Non-pigmented ciliary epithelial cell (primary cell): ENCODE results near the gene SLC36A3.
"Not testable (repeated sequence)": the region's sequence is repeated elsewhere in the genome, so short reads cannot be mapped to it uniquely, and the experiment has no call there.

Experiments used
- DNase-seq: peaks from one replicate; pipeline ENCODE4 v3.0.0-alpha.2; 2010; ENCODE audit warnings: low read depth

Gene SLC36A3

DNA sequence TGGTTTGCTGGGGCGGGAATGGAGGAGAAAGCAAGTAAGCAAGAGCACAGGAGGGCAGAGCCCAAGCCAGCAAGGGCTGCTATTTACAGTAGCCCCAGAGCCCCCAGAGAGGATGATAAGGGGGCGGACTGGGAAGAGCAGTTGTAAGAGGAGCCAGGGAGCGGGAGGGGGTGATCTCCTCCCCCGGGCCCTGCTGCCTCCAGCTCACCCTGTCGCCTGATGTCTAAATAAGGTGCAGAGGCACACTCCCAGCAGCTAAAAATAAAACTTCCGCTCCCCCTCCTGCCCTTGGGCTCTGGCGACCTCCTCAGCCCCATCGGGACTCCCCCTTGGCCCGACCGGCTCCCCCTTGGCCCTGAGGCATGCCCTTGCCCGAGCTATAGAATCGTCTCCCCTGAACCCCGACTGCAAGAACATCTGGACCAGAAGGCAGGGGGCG lies 65.2 kb downstream of the SLC36A3 start:
- DNase-seq, result no peak

DNA sequence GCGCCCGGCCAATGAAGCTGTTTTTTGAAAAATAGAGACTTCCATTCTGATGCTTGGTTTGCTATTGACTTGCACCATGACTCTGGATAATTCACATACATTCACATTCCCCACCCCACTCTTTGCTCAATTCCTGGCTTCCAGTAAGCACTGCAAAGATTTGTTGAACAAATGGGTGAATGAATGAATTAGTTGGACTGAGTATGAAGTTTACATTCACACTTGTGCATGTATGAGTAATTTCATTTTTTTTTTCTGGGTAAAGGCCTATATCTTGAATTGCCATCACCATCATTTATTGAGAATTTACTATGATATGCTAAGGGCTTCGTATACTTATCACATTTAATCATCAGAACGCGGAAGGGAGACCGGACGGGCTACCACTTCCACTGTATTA lies 65.9 kb downstream of the SLC36A3 start:
- DNase-seq, result no peak

DNA sequence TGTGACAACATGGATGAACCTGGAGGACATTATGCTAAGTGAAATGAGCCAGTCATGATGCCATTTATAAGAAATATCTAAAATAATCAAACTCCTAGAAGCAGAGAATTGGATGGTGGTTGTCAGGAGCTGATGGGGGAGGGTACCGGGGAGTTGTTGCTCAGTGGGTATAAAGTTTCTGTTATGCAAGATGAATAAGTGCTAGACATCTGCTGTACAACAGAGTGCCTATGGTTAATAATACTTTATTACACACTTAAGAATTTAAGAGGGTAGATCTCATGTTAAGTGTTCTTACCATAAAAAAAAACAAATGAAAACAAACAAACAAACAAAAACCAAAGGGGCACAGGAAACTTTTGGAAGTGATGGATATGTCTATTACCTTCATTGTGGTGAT lies 66.7 kb downstream of the SLC36A3 start:
- DNase-seq, result no peak

DNA sequence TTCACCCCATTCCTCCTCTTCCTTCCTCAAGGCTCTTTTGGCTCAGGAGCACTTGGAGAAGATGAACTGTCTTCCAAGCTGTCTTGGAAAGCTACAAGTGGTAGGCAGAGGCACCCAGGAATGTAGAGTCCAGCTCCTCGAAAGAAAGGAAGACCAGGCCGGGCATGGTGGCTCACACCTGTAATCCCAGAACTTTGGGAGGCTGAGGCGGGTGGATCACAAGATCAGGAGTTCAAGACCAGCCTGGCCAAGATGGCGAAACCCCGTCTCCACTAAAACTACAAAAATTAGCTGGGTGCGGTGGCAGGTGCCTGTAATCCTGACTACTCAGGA lies 68.4 kb downstream of the SLC36A3 start:
- not testable (repeated sequence) for DNase-seq

DNA sequence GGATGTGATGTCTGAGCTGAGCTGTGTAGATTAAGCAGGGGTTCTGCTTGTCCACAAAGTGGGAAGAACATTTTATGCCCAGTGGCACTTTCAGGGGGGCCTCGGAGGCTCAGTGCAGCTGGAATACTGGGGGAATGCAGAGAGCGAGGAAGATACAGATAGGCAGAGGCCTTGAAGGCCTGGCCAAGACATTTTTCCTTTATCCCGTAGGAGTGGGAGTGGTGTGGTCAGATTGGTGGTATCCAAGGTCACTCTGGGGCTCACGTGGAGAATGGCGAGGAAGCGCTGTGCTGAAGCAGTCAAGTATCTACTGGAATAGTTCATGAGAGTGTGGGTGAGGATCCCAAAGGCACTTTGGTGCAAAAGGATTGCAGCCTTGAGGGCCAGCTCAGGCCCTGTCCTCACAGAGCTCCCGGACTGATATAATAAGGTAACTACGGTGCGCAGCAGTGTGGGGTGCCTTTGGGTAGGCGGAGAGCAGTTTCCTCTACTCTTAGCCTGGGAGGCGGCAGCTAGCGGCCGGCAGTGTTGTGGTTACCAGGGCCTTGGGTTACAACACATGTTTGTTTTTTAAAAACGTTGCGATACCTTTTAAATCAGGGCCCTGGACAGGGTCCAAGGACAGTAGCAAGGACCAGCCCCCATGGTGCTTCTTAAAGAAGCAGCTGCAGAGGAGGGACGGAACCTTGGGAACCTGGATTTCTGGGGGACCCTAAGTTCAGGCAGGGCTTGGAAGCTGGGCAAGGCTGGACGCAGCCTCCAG lies 68.9 kb downstream of the SLC36A3 start:
- no peak for DNase-seq

DNA sequence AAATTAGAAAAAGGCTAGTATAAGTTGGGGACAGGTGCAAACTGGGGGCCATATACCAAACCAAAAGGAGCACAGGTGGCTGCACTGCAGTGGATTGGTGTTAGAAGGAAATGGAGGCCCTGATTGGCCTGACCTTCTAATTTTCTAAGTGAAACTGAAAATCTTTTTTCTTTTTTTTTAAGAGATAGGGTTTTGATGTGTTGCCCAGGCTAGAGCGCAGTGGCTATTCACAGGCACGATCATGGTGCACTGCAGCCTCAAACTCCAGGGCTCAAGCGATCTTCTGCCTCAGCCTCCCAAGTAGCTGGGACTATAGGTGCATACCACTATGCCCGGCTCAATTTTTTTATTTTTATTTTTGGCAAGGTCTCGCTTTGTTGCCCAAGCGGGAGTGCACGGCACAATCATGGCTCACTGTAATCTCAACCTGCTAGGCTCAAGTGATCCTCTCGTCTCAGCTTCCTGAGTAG lies 69.9 kb downstream of the SLC36A3 start:
- DNase-seq, result no peak

DNA sequence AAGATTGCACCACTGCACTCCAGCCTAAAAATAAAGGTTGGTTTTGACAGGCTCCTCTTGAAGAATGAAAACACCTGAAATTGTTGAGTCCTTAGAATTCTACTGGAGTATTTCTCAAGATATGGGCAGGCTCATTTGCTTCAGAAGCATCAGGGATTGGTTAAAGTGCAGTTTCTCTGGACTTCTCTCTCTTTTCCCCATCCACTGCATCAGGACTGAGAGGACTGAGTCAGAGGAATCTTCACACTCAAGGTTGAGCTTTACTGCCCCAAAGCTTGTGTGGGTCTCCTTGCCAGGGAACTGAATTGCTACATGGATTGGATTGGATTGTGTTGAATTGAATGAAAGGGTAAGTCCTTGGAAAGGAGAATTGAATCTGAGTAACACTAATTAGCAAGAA lies 72.2 kb downstream of the SLC36A3 start:
- DNase-seq, result no peak

DNA sequence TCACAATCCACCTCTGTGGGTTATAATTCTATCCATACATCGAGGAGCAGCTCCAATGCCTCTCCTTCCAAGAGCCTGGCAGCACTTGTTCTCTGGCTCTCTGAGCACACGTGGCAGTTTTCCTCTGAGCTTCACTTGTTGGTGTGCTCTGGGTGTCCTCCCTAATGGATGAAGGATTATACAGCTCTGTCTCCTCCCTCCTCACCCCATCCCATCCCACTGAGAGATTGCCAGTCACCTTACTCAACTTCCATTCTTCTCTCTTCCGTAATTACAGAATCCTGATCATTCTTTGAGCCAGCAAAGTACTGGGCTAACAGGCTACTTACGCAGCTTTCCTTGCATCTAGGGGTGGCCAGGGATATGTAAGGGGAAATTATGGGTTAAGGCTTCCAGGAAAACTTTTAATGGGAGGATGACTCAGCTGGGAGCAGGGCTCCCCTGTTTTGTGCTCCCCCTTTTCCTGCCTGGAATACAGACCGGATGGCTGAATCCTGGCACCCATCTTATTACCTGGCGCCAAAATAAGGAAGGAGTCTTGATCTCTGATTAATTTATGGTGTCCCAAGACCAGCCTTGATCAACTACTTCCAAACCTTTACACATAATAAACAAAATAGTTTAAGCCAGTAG lies 73.4 kb downstream of the SLC36A3 start:
- DNase-seq, result no peak

DNA sequence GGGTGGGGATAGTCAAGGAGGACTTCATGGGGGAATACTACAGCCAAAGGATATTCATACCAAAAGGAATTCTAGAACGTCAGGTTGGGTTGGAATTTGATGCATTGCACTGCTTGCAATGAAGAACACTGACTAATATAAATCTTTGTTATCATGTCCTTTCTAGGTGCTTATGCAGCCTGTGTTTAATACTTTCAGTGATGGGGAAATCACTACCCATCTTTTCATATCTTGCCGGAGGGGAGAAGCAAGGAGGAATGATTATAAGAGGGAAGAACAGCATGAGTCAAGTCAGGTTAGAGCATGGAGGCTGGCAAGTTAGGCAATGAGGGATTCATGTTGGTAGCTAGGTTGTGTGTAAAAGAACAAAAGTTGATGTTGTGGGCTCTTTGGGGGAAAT lies 74.6 kb downstream of the SLC36A3 start:
- DNase-seq, result no peak

DNA sequence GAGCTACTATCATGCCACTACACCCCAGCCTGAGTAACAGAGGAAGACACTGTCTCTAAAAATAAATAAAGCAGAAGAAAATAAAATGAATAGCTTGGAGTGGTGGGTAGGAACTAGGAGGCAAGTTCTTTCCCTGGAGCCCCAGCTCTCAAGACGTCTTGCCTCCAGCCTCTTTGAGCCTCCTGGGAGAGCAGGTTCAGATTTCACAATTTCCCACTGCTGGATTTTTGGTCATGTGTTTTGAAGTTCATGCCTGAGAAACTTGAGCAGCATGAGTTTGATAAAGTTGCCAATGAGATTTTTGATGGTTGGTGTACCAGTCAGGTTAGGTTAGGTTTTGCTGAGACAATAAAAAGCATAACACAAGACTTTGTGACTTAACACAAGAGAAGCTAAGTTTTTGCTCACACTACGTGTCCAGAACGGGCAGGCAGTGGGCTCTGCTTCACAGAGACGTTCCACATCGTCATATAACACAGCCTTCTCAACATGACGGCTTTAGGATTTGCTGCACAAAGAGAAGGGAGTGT lies 75.6 kb downstream of the SLC36A3 start:
- DNase-seq, result no peak
